ENCODE data around the gene ATXN1. TPM values are rescaled to one million over a fixed set of nuclear protein-coding genes. Genes with fewer than 3 reads are reported as not detected.

ATXN1 gene
- total RNA-seq, 1 donor: 45.3 TPM

- DNase-seq (ENCODE audit: low read depth): no peak
- TF ChIP-seq CTCF (IDR thresholded peaks at IDR 0.05; ENCODE audit: insufficient read depth, low read depth, low read length): no peak
- no peak overlapping the region for H3K4me3 ChIP-seq (ENCODE audit: low read depth, low read length)
These were observed 465.1 kb downstream of the ATXN1 start for GRCh38 chr6:16296061-16296670.

- TF ChIP-seq CTCF (IDR thresholded peaks at IDR 0.05; ENCODE audit: insufficient read depth, low read depth, low read length): no peak
- no peak overlapping the region for H3K4me3 ChIP-seq (ENCODE audit: low read depth, low read length)
- DNase-seq (ENCODE audit: low read depth): no peak
These were observed 465.8 kb downstream of the ATXN1 start for GRCh38 chr6:16295471-16295870.

GRCh38 chr6:16295060-16295459, 466.2 kb downstream of the ATXN1 start:
- DNase-seq (ENCODE audit: low read depth): no peak

GRCh38 chr6:16294371-16294770, 466.9 kb downstream of the ATXN1 start:
- H3K4me3 ChIP-seq (ENCODE audit: low read depth, low read length): no peak overlapping the region
- no peak for TF ChIP-seq CTCF (IDR thresholded peaks at IDR 0.05; ENCODE audit: insufficient read depth, low read depth, low read length)
- DNase-seq (ENCODE audit: low read depth): no peak

More at GRCh38 chr6:16295060-16295459, 466.2 kb downstream of the ATXN1 start:
- H3K4me3 ChIP-seq (ENCODE audit: low read depth, low read length): no peak overlapping the region
- no peak for TF ChIP-seq CTCF (IDR thresholded peaks at IDR 0.05; ENCODE audit: insufficient read depth, low read depth, low read length)

- TF ChIP-seq CTCF (IDR thresholded peaks at IDR 0.05; ENCODE audit: insufficient read depth, low read depth, low read length): no peak
- peak; percentile 8 for DNase-seq (ENCODE audit: low read depth)
- no peak overlapping the region for H3K4me3 ChIP-seq (ENCODE audit: low read depth, low read length)
These were observed 468.3 kb downstream of the ATXN1 start for GRCh38 chr6:16292942-16293341.

GRCh38 chr6:16292432-16292831, 468.8 kb downstream of the ATXN1 start:
- DNase-seq (ENCODE audit: low read depth): no peak
- H3K4me3 ChIP-seq (ENCODE audit: low read depth, low read length): no peak overlapping the region
- no peak for TF ChIP-seq CTCF (IDR thresholded peaks at IDR 0.05; ENCODE audit: insufficient read depth, low read depth, low read length)

GRCh38 chr6:16291739-16292138, 469.5 kb downstream of the ATXN1 start:
- no peak overlapping the region for H3K4me3 ChIP-seq (ENCODE audit: low read depth, low read length)
- no peak for DNase-seq (ENCODE audit: low read depth)
- TF ChIP-seq CTCF (IDR thresholded peaks at IDR 0.05; ENCODE audit: insufficient read depth, low read depth, low read length): no peak
